CD4-positive, alpha-beta T cell treated with Interleukin-6 for 4 hours (primary cell): ENCODE data around the gene CLEC16A.
A peak's percentile ranks its signal among the peaks of the same experiment; 100 is the strongest.
"Not testable (repeated sequence)": the region's sequence is repeated elsewhere in the genome, so short reads cannot be mapped to it uniquely, and the experiment has no call there.

ENCODE experiments used
- DNase-seq: peaks from one replicate; pipeline ENCODE4 v3.0.0-alpha.2; 2020; ENCODE audit warnings: mixed read lengths

Gene CLEC16A

DNA sequence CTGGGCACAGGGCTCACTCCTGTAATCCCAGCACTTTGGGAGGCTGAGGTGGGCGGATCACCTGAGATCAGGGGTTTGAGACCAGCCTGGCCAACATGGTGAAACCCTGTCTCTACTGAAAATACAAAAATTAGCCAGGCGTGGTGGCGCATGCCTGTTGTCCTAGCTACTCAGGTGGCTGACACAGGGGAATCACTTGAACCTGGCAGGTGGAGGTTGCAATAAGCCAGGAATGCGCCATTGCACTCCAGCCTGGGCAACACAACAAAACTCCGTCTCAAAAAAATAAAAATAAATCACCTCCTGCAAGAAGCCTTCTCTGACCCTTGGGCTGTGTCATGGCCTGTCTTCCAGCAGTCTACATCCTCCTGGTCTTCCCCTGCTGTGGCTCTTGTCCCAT, 158.9 kb downstream of the CLEC16A start:
- DNase-seq, result not testable (repeated sequence)

DNA sequence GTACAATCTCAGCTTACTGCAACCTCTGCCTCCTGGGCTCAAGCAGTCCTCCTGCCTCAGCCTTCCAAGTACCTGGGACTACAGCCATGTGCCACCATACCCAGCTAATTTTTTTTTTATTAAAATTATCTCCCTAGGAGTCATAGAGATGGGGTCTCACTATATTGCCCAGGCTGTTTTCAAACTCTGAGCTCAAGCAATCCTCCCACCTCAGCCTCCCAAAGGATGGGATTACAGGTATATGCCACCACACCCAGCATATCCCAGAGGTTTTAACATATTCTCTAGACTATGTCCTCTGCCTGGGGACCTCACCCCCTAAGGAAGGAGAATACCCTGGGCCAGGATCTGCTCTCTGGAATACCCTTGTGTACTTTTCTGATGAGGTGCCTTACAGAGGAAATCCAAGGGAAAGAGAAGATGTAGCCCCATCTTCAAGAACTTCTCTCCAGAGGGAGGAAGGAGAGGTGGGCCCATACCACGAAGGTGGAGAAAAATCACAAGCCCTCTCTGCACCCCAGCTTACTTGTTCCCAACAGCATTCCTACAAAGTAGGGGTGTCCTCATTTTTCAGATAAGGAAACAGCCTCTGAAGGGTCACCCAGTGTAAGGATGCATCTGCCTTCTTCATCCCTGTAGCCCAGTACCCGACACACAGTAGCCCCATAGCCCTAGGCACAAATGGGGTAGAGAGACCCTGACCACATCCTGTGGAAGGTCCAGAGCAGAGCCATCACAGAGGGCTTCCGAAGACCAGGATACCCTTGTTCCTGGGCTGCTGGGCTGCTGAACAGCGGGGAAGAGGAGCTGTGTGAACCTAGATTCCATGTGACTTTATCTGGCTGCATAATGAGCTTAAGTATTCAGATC, 160.0 kb downstream of the CLEC16A start:
- DNase-seq, result no peak

DNA sequence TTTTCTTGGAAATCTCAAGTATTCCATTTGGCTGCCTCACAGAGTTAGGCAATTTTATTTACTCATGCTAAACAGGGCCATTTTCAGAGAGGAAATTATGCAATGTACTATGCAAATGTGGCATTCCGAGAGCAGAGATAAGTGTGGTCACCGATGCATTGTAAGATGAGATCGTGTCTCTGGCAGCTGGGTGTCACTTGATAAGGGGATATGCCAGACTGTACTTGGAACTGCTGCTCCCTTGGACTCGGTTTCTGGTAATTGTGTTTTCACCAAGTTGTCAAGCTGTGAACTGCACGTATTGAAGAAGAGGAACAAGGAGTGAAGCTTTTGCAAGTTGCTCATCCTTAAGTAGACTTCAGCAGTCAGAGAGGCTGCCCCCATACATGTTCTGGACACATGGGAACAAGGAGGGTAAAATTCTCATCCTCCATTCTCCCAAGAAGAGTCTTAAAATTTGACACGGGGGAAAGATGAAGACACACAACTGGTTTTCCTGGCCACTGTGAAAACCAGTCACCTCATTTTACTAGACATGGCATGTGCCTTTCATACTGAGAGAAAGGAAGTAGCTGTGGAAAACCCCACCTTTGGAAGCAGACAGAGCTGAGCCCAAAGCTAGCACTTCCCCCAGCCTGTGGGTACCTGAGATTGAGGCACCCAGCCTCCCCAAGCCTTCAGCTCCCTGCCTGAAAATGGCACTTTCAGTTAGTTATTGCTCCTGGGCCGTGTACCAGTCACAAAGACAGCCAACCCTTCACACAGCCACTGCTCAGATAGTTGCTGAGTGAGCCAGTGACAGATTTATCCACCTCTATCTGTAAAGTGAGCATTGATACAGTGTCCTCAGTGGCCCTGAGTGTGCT, 160.9 kb downstream of the CLEC16A start:
- DNase-seq, result peak; percentile 31

DNA sequence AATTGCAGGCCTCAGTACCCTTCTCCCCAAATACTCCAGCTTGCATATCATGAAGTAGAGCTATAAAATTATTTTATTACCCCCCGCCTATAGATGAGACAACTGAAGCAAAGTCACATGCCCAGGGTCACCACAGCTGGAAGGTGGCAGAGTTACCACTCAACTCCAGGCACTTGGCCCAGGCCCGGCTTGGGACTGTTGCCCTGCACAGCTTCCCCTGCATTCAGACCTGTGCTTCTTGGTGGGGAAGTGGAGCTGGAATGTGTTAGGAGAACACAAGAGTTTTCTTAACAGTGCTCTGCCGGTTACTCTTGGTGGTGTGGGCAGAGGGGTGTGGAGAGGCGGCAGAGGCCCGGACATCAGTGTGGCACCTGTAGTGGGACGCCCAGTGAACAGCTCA, 162.4 kb downstream of the CLEC16A start:
- DNase-seq, result no peak

DNA sequence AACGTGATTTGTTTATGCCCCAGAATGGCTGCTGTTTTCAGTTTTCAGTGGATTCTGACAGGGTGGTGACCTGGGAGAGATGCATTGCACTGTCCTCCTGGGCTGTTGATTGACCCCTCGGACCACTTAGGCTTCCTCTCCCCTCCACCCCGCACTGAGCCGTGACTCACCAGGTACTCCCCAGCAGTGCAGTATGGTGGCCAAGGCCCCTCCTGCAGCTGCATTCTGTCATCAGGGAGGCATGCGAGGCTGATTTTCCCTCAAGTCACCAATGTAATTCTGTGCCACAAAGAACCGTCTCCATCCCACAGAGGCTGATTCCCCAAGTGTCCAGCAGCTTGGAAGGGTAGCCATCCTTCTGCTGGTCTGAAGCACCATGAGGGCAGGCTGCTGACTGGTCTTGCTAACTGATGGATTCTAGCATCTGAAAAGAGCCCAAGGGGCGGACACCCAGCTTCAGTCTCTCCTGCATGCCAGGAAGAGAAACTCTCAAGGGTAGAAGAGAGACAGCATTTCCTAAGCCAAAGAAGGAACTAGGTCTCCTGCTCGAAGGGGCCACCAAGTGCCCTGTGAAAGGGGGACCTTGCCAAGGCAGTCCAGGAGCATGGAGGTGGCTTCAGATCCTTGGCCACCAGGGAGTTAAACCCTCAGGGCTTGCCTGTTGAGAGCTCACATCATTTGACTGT, 163.6 kb downstream of the CLEC16A start:
- no peak for DNase-seq

DNA sequence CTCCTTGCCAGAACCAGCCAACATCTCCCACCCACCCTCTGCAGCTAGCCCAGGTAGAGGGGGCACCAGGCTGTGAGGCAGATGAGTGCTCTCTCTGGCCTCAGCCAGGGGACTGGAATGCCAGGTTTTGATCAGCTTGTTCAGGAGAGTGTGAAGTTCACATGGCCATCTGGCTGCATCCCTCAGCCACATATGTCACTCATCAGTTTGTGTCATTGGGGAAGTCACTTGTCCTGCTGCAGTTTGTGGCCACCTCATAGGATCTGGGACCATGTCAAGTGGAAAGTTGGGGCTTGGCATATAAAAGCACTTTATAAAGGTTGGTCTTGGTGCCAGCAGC, 164.1 kb downstream of the CLEC16A start:
- DNase-seq, result no peak

DNA sequence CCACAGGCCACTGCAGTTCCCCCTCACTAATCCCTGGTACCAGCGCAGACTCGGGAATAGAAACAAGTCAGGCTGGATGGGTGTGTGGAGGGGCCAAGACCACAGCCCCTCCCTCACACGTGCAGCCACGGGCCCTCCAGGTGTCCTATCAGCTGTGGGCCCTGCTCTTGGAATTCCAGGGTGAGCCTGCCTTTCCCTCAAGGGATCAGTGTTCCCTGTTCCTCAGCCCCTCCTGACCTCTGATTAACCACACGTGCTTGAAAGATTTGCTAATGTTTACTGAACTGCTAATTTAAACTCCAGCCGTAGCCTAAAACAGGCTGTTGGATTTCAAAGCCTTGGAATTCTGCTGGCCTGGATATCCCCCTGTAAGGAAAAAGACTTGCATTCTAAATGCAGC, 165.2 kb downstream of the CLEC16A start:
- DNase-seq, result no peak

DNA sequence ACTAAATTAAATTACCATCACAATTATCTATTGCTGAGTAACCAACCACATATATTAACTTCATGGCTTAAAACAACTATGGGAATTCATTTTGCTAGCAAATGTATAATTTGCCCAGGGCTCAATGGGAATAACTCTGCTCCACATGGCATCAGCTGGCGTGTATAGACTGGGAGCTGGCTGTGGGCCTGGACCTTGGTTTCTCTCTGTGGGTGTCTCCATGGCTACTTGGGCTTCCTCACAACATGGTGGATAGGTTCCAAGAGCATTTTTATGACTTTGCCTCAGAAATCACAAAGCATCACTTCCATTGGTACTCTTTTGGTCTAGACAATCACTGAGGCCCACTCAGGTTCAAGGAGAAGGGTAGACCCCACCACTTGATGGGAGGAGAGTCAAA, 166.8 kb downstream of the CLEC16A start:
- DNase-seq, result no peak

DNA sequence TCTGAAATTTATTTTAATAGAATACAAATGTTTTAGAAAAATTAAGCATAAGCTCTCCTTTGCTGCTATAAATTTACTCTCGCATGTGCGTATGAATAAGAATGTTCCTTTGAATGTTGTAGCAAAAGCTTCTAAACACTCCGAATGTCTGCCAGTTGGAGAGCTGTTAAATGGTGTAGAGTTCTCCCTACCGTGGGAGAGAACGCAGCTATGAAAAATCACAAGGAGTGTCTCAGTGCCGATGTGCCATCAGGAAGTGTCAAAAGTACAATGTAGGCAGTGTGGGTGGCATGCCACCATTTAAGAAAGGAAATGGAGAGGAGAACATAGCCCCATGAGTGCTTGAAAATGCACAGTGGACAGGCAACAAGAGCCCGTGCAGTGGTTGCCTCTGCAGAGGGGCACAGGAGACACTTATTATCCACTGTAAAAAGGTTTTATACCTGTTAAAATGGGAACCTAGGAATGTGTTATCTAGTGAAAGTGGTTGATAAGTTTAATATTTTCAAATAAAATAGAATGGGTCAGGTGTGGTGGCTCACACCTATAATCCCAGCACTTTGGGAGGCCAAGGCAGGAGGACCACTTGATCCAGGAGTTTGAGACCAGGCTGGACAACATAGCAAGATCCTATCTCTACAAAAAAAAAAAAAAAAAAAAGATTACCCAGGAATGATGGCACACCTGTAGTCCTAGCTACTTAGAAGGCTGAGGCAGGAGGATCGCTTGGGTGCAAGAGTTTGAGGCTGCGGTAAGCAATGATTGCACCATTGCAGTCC, 167.7 kb downstream of the CLEC16A start:
- DNase-seq, result no peak

DNA sequence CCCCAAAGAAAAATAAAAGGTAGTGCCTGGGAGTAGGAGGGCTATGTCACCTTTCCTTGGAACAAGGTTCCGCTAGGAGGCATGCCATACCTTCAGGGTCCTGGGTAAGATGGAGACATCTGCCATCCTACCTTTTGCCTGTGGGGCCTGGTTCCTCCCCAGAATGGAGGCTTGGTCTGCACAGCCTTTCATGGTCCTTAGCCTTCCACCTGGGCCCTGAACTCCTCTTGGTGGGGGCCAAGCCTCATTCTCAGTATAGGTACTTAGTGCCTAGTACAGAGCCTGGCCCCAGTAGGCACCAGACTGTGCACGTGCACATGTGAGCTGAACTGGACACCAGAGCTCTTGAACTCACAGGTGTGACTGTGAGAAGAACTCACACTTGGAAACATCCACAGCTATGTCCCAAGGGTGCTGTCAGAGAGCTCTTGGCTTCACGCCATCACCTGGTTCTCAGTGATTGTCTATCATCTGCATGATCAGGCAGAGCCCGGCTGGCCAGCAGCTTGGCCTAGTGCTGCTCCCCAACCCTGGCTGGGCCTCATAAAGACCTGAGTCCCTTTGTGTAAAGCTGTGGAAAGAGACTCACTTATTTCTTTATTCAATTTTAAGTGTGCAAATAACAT, 168.5 kb downstream of the CLEC16A start:
- DNase-seq, result no peak

DNA sequence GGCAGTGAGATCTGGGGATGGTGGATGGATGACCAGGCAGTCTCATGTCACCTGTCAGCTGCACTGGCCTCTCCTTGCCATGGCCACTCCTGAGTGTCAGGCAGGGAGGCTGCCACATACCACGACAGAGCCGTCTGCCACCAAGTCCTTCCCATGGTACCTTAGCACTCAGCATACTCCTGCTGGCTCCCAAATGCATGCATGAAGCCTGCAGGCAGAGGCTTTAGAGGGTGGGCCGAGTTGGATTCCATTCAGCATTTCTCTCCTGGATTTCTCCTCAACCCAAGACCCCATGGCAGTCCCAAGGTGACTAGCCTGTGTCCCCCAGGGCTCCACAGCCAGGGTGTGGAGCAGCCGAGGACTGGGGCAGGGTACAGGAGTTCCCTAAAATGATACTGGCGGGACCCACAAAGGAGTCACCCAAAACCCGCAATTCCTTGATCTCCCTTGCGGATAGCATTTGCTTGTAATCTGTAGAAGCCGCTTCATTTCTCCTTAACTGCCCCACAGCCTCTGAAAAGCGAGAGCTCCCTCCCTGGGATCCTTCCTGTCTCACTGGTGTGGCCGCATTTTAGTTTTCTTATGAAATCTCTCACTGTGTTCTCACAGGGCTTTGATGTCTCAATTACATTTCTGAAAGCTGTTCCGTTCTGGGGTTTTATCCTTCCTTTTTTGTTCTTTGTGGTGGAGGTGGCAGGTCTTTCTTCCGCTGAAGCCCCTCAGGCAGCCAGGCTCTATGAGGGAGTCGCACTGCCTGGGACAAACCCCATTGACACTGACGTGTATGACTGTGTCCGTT, 170.2 kb downstream of the CLEC16A start:
- peak; percentile 26 for DNase-seq

DNA sequence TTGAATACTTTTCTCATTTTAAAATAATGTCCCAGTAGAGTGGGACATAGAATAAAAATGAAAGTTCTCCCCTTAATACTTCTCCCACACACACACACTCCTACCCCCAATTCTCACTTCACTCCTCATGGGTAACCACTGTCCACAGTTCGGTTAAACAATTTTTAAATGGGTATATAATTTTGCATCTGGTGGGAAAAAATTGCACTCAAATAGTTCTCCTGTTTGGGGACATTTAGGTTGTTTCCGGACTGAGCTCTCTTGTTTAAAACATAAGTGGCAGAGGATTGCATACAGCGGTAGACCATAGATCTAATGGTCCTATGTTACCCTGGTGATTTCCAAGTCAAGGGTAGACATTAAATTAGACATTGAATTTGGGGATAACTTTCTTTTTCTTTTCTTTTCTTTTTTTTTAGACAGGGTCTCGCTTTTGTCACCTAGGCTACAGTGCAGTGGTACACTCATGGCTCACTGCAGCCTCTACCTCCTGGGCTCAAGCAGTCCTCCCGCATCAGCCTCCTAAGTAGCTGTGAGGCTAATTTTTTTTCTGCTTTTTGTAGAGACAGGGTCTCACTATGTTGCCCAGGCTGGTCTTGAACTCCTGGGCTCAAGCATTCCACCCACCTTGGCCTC, 173.3 kb downstream of the CLEC16A start:
- DNase-seq, result no peak

DNA sequence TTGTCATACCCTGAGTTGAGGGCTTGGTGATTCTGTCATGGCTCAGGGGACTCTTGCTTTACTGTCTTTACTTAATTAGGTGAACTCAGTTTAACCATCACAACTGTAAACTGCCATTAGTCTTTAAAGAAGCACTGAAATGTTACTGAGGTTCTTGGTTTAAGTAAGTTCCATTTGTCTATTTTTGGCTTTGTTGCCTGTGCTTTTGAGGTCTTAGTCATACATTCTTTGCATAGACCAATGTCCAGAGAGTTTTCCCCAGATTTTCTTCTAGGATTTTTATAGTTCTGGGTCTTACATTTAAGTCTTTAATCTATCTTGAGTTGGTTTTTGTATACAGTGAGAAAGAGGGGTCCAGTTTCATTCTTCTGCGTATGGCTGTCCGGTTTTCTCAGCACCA, 174.1 kb downstream of the CLEC16A start:
- DNase-seq, result no peak

DNA sequence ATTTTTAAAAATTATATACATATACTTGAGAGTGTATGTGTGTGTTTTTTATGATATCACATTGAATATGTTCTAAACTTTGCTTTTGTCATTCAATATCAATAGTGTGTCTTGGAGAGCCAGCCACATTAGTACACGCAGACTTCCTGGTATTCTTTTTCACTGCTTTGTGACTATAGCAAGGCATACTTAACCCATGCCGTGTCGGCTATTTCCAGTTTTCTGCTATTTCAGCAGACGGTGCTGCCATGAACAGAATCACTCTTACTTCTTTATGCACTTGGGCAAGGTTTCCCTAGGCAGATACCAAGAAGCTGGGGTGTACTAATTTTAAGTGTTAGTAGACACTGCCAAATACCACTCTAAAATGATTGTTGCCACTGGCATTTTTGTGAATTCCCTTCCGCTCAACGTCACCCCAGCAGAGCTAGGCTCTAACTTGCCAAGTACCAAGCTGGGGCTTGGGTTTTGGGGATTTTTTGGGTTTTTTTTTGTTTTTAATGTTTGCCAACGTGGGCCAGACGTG, 176.8 kb downstream of the CLEC16A start:
- no peak for DNase-seq

DNA sequence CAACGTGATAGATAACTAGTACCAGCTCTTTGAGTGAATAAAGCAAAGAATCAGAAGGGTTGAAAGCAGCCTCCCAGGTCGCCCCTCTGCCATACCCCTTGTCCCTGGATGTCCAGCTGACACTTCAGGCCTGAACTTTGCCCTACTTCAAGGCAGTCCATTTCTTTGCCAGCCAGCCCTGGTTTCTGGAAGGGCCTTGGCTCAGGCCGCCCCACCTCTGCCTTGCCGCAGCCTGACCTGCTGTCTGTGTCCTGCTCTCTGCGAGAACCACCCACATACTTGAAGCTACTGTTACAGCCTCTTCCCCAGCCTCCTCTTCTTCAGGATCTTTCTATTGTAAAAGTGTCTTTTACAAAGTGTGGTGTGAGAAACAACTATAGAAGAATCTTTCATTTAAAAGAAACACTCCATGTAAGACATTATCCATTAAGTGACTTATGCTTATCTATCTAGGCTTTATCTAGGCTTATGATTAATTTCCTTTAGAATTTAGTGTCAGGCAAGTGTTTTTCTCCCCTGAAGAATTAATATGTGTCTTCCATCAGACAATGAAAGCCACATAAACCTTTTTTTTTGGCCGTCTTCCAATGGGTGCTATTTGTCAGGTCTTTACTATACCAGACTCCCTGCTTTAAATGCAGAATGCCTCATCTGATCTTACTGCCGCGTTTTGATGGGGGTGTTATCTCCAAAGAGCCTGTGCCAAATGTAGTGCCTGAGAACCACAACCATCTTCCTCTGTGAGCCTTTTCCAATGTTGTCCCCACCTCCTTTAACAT, 177.7 kb downstream of the CLEC16A start:
- DNase-seq, result no peak

DNA sequence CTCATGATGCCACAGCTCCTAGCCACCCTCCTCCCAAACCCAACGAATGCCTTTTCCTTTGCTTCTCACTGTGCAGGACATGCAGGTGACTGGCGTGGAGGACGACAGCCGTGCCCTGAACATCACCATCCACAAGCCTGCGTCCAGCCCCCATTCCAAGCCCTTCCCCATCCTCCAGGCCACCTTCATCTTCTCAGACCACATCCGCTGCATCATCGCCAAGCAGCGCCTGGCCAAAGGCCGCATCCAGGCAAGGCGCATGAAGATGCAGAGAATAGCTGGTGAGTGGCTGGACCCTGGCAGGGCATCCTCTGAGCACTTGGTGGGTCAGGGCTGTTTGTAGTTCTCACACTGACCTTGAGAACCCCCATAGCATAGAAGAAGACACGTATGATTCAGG, 179.3 kb downstream of the CLEC16A start:
- DNase-seq, result no peak

DNA sequence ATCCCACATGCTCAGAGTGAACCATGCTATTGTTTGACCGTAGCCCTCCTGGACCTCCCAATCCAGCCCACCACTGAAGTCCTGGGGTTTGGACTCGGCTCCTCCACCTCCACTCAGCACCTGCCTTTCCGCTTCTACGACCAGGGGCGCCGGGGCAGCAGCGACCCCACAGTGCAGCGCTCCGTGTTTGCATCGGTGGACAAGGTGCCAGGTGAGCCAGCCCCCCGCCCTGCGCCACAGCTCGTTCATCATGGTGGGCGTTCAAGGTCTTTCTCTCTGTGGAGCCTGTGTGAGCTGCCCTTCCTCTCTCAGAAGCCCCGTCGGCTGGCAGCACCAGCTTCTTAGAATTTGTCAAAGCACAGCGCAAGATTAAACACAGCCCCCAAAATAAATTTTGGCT, 181.6 kb downstream of the CLEC16A start:
- DNase-seq, result no peak

DNA sequence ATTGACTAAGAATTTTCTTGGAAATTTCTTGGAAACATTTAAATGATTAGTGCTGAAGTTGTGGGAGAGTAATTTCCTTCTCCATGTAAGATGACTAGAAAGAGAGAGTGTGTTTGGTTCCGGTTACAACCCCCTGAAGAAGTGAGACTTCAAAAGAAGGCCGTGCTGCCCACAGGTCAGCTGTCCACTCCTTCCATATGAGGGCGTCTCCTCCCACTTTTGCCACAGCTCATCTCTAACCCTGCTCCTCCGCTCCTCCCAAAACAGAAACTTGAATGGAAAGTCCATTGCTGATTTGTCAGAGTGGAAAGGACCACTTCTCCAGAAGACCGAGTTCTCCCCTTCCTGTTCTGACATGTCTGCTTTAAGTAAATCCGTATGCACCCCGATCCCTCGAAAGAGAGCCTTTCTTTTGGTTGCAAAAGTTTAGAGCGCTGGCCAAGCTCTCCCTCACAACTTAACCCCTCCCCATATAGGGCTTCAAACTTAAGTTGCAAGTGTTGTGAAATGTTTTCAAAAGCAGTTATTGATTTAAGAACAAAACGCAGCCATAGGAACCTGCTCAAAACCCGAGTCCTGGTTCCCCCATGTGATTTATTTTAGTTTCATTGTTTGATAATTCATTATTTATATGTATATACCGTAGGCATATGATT, 182.2 kb downstream of the CLEC16A start:
- no peak for DNase-seq

DNA sequence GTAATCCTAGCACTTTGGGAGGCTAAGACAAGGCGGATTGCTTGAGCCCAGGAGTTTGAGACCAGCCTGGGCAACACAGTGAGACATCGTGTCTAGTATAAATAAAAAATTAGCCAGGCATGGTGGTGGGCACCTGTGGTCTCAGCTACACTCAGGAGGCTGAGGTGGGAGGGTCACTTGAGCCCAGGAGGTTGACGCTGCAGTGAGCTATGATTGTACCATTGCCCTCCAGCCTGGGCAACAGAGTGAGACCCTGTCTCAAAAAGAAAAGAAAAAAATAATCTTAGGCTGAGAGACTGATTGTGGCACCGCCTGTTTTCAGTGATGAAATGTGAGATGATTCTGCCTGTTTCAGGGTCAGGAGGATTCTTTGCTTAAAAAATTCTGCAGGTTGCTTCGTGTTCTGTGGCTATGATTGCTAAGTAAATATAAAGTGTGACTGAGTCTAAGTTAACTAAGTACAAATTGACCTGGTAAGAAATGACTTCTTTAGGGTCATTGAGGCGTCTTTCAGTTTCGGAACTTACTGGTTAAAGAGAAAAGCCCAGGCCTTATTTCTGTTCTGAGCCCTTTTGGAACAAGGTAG, 183.3 kb downstream of the CLEC16A start:
- DNase-seq, result no peak
